Ureter (tissue), 1 donor: Measurements from ENCODE around the gene CDKN2D. TPM values are rescaled to one million over a fixed set of nuclear protein-coding genes. Genes with fewer than 3 reads are reported as not detected.

ENCODE experiments used
- DNase-seq: peaks from one replicate; pipeline ENCODE4 v3.0.0-alpha.2; 2020; ENCODE audit warnings: low spot score
- total RNA-seq: library from RNA; stranded (reverse); gene quantifications from one replicate; pipeline ENCODE4 v1.2.4, GENCODE V29; 2023
- donor health status: DM: yes; HTN: yes; CAD: no.

The CDKN2D gene
- total RNA-seq, 1 donor from 2014 or later: 5.4 TPM

GRCh38 chr19:10520652-10521318, 48.0 kb downstream of the CDKN2D start:
- DNase-seq: peak; percentile 82

GRCh38 chr19:10519421-10519820, 49.4 kb downstream of the CDKN2D start:
- no peak for DNase-seq

GRCh38 chr19:10518444-10519361, 50.1 kb downstream of the CDKN2D start:
- no peak for DNase-seq

- DNase-seq: peak; percentile 54
Measured at GRCh38 chr19:10517760-10518443, 50.9 kb downstream of the CDKN2D start.

- no peak for DNase-seq
Measured at GRCh38 chr19:10517361-10517759, 51.4 kb downstream of the CDKN2D start, which contains the start of gene S1PR5. TSS of gene S1PR5 (minus strand) at chr19:10517447. CDS start at chr19:10515011, 2,436 bp downstream.

GRCh38 chr19:10516671-10517286, 52.0 kb downstream of the CDKN2D start:
- DNase-seq: no peak

Other genes with a start within 250 kb of the CDKN2D start
- 41.7 TPM for gene RAVER1, start 235.4 kb downstream of the CDKN2D start, total RNA-seq
- 8.7 TPM for gene ICAM3, start 229.4 kb downstream of the CDKN2D start, total RNA-seq
- gene TYK2, start 188.4 kb downstream of the CDKN2D start, total RNA-seq: 142 TPM
- 192 TPM for gene CDC37, start 165.4 kb downstream of the CDKN2D start, total RNA-seq
- gene PDE4A, start 148.4 kb downstream of the CDKN2D start, total RNA-seq: 9.4 TPM
- 52.6 TPM for gene KEAP1, start 65.6 kb downstream of the CDKN2D start, total RNA-seq
- gene S1PR5, start 51.5 kb downstream of the CDKN2D start, total RNA-seq: 4.6 TPM
- 36.7 TPM for gene ATG4D, start 25.1 kb downstream of the CDKN2D start, total RNA-seq
- gene KRI1, start 3.0 kb downstream of the CDKN2D start, total RNA-seq: 32.5 TPM
- gene AP1M2, start 18.3 kb upstream of the CDKN2D start, total RNA-seq: 81.4 TPM
- 381 TPM for gene SLC44A2, start 56.6 kb upstream of the CDKN2D start, total RNA-seq
- 331 TPM for gene ILF3, start 85.4 kb upstream of the CDKN2D start, total RNA-seq
- 64.2 TPM for gene QTRT1, start 132.5 kb upstream of the CDKN2D start, total RNA-seq
- gene DNM2, start 149.1 kb upstream of the CDKN2D start, total RNA-seq: 352 TPM